ENCODE data around the gene C17orf107.

GRCh38 chr17:4913994-4914393 is 14.7 kb downstream of the C17orf107 start:
- TF ChIP-seq CTCF (conservative IDR thresholded peaks at IDR 0.05; ENCODE audit: low read depth, low read length), result no peak
- TF ChIP-seq EZH2 (IDR thresholded peaks at IDR 0.05; ENCODE audit: low read length, unreplicated experiment), result no peak

All from PC-3 (cell line).